Stimulated activated CD8-positive, alpha-beta memory T cell treated with anti-CD3 and anti-CD28 coated beads, Interleukin-4, amount 100 ng/mL, for 4 hours (primary cell): ENCODE results near the gene BIVM.
"Not testable (repeated sequence)": the region's sequence is repeated elsewhere in the genome, so short reads cannot be mapped to it uniquely, and the experiment has no call there.

Source experiments
- DNase-seq, 2 donors: peaks; one replicate each; pipeline ENCODE4 v3.0.0-alpha.2; 2020; ENCODE audit warnings: low read depth in 2 of 2, low spot score in 1 of 2

BIVM gene, protein sequence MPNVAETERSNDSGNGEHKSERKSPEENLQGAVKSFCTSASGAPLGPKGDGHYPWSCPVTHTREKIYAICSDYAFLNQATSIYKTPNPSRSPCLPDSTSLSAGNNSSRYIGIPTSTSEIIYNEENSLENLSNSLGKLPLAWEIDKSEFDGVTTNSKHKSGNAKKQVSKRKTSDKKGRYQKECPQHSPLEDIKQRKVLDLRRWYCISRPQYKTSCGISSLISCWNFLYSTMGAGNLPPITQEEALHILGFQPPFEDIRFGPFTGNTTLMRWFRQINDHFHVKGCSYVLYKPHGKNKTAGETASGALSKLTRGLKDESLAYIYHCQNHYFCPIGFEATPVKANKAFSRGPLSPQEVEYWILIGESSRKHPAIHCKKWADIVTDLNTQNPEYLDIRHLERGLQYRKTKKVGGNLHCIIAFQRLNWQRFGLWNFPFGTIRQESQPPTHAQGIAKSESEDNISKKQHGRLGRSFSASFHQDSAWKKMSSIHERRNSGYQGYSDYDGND

DNA sequence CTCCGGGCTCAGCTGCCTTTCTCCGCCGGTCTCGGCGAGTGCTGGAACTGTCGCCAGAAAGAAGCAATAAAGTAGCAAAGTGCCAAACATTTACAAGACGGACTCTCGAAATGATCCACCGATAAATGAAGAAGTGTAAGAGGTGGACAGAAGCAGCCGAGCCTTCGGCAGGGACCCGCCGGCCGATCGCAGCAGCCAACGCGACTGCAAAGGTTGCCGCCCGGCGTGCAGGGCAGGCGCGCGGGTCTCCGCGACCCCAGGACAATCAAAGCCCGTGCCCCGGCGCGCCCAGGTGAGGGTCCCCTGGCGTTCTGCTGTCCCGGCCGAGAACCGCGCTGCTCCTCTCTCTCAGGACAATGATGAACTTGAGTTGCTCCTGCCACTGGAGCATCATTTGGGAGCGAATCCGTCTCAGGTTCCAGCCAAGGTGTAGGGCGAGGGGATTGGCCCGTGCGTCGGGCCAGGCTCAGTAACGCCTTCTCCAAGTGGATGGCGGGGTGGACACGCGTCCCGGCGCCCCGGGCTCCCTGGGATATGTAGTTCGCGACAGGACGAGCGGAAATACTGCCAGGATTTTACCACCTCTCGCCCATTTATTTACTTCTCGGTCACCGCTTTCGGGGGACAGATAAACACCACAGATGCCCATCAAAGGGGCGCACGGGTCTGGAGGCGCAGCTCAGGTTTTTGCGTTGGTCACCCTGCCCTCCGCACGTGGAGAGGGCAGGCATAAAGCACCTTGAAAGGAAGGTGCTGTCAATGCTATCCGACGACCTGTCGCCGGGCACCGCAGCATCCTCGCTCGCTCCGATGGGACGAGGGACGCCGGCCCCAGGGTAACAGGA is at the start of gene BIVM, which contains the start of gene POGLUT2:
BIVM (plus strand) TSS at position 539 of the 845 bp plus-strand sequence. CDS start 8,149 bp downstream, outside the sequence.
POGLUT2 (minus strand) TSS at position 396 of the 845 bp plus-strand sequence; CDS start at position 90, 306 bp downstream.
- peak in 1 of 2 donors; percentile 34 for DNase-seq

- no peak for DNase-seq
Observed at GRCh38 chr13:102751886-102752285, 47.0 kb upstream of the BIVM start.

GRCh38 chr13:102757006-102757405 is 41.9 kb upstream of the BIVM start:
- no peak for DNase-seq

GRCh38 chr13:102758842-102759241 is 40.1 kb upstream of the BIVM start:
- no peak for DNase-seq

GRCh38 chr13:102761071-102761470 is 37.8 kb upstream of the BIVM start:
- DNase-seq, result no peak

DNA sequence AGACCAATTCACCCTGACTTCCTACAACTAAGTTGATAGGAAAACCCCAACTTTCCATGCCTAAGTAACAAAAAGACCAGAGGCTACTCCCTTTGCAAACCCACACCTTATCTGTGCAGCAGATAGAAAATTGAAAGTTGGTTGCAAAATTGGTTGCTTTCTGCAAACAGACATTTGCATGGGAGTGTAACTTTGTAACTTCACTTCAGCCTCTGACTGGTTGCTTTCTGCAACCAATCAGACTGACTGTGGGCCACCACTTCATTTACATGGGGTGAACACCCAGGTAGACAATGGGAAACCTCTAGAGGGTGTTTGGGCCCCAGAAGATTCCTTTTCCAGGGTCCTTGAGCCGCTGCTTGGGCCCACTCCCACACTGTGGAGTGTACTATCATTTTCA is 35.2 kb upstream of the BIVM start:
- no peak for DNase-seq

DNA sequence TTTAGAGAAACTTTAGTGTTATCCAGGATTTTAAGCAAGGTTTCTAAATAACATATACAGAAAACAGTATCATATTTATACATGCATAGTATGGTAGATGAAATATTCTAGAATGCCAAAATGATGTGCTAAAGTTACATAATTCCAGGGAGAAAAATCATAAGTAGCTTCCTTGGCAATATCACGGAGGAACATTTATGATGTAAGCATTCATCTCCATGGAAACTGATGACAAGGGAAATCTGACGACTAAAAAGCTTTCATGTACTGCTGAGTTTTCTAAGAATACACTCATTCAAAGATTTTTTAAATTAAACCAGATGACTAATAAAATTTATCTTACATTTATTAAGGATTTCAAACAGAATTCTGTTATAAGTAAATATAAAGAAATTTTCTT is 30.0 kb upstream of the BIVM start:
- DNase-seq, result no peak

- no peak for DNase-seq
Observed at GRCh38 chr13:102769679-102770078, 29.2 kb upstream of the BIVM start.

DNA sequence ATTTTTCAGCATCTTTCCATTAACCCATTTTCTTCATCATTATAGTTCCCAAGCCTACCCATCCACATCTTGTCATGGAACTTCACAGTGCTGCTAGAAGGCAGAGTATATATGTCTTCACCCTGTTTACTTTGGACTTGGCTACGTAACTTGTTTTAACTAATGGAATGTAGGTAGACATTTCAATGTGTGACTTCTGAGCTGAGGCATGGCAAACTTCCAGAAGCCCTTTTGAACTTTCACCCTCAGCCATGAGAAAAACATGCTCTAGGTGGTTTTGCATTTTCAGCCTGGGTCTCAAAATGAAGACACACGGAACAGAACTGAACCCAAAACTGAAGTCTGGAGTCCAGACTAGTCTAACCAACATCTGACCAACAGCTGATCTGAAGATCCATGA is 28.5 kb upstream of the BIVM start:
- no peak for DNase-seq

- DNase-seq, result no peak
Observed at GRCh38 chr13:102771298-102772041, 27.4 kb upstream of the BIVM start.

DNA sequence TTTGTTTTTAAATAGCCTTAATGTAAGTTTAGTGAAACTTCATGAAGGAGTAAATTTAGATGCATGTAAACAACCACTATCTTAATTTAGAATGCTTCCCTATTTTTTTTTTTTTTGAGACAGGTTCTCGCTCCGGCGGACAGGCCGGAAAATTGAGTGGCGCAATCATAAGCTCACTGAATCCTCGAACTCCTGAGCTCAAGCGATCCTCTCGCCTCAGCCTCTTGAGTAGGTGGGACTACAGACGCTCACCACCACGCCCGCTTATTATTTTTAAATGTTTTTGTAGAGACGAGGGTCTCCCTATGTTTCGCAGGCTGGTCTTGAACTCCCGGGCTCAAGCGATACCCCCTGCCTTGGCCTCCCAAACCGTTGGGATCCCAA is 26.9 kb upstream of the BIVM start:
- DNase-seq, result no peak

DNA sequence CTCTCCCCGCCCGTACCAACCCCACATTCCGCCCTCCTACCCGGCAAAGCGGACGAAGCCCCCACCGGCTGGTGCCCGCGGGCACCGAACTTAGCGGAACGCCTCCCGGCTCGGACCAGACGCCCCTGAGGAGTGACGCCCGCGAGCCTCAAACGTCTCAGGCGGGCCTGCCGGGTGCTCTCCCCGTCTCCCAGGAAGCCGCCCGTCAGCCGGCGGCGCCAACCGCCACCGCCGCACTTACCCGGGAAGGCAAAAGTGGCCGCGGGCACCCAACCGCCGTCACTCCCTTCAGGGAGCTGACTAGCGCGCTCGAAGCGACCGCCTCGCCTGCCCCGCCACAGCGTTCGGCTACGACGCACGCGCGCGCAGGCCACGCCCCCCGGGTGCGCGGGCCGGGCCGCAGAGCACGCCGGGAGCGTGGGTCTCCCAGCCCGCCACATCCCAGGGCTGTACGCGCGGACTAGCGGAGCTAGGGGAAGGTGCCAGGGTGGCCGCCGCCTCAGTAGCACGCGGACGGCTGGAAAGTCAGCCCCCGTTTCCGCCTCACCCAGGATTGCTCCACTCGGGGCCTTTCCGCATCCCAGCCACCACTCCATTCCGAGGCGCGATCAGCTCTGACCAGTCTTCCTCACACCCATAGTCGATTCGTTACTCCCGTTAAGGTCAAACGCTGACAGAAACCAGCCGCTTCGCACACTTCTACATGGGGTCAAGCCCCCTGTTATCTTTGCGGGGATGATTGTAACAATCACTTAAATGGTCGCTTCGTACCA is 25.3 kb upstream of the BIVM start, which contains the start of gene TEX30:
TEX30 (minus strand) TSS at position 346 of the 773 bp plus-strand sequence. CDS start 3,760 bp downstream, outside the sequence.
- peak; percentile 67 to 72 for DNase-seq

DNA sequence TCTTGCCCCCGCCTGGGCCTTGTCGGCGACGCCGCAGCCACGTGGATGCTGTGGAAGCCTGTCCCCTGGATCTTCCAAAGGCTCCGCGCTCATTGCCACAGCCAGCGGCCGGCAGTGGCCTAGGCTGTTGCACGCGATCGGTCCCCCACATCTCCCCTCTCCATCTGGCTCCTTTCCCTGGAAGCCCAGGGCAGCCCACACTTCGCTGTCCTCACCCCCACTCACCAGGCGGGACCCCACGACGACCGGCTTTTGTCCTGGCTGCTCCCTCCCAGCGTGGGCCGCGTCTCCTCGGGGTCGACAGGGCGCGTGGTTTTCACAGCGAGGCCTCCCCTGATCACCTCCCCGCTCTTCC is 24.7 kb upstream of the BIVM start:
- DNase-seq, result no peak

DNA sequence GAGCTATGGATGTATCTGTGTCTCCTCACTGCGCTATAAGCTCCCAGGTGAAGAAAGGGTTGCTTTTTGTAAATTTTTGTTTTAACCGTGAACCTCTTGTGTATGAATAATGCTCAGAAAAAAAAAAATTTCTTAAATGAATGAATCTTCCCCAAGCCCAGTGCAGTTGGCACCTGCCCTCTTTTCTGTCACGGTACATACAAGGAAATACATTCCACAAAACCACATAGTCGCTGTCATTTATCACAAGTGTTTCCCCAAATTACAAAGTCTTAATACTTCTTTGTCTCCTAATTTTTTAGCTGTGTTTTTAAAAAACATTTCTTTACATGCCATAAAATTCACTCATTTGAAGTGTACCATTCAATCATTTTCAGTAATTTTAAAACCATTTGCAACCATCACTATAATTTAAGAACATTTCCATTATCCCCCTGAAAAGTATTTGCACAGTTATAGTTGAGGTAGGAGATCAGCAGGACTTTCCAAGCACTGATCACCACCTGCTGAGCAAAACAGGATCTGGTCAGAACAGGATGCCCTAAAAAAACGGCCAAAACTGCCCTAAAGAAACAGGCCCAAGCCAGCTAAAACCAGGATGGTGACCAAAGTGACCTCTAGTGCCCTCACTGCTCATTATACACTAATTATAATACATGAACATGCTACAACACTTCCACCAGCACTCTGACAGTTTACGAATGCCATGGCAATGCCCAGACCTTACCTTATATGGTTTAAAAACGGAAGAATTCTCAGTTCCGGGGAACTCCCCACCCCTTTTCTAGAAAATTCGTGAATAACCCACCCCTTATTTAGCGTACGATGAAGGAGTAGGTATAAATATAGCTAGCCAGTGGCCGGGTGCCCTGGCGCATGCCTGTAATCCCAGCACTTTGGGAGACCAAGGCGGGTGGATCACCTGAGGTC is 24.1 kb upstream of the BIVM start:
- no peak for DNase-seq

DNA sequence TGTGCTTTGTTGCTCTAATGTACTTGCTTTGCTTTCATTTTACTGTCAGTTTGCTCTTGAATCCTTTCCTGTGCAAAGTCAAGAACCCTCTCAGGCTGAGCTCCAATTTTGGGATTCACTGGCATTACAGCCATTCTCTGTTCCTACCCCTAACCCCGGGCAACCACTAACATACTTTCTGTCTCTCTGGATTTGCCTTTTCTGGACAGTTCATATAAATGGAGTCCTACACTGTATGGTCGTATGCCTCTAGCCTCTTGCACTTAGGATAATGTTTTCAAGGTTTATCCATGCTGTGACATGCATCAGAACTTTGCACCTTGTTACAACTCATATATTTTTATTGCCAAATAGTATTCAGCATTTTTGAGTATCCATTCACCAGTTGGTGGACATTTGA is 22.6 kb upstream of the BIVM start:
- no peak for DNase-seq

- DNase-seq, result no peak
Observed at GRCh38 chr13:102777736-102778135, 21.2 kb upstream of the BIVM start.

DNA sequence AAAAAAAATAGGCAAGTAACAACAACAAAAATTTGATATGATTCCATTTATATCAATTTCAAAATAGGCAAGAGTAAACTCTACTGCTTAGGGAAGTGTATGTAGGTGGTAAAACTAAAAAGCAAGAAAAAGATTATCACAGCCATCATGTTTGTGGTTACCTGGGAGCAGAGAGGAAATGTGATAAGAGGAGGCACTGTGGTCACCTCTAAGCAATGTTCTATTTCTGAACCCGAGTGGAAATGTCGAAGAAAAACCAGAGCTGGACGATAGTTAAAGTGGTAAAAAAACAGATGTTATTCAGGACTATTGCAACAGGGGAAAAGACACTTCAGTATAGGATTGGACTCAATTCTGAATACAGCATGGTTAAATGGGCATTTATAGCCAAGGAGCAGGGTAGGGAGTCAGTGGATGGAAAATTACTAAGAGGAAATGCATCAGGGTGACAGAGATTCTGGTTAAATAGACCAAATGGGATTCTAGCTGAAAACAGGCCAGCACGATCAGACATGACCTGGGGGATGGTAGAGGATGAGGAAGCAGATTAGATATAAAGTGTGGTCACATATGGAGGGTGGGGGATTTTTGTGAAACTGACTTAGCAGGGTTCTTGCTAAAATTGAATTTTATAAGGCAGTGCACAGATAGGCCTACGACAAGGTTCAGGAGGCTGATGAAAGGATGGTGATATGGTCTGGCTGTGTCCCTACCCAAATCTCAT is 19.3 kb upstream of the BIVM start:
- no peak for DNase-seq

DNA sequence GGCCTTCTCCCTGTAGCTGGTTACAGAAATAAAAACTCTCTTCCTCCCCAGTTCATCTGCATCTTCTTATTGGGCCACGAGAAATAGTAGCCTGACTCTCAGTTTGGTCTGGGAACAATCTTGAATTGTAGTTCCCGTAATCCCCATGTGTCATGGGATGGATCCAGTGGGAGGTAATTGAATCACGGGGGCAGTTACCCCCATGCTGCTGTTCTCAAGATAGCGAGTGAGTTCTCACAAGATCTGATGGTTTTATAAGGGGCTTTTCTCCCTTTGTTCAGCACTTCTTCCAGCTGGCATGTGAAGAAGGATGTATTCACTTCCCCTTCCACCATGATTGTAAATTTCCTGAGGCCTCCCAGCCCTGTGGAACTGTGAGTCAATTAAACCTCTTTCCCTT is 18.3 kb upstream of the BIVM start:
- not testable (repeated sequence) for DNase-seq

- DNase-seq, result no peak
Observed at GRCh38 chr13:102781591-102781990, 17.3 kb upstream of the BIVM start.
